H1 (cell line): Measurements from ENCODE around the gene PATJ. TPM values are rescaled to one million over a fixed set of nuclear protein-coding genes. Genes with fewer than 3 reads are reported as not detected.

Experiments used
- CTCF ChIA-PET: fragments of 300-600 bp; sonication (Branson Sonifier 250); formaldehyde crosslinking; loops from one replicate; lab custom pipeline; 2021; ENCODE audit not compliant: partially characterized antibody; lab: Charles Lee
- POLR2A ChIA-PET: fragments of 300-600 bp; sonication (Branson Sonifier 250); formaldehyde crosslinking; loops from one replicate; lab custom pipeline; 2021; ENCODE audit warnings: inconsistent platforms; ENCODE audit not compliant: partially characterized antibody; lab: Charles Lee
- DNase-seq, 2 experiments: peaks; one replicate each; pipeline versions ENCODE4 v3.0.0 to v3.0.0-alpha.2; 2010 to 2022; ENCODE audit warnings: low spot score in 2 of 2, low read depth in 1 of 2, mixed read lengths in 1 of 2
- FAIRE-seq: peaks from 2 replicates; lab custom pipeline; 2011; peaks lifted over from hg19 to GRCh38; lab: Jason Lieb, UNC
- H2AFZ ChIP-seq: 2 replicates; pipeline ENCODE4 v1.8.1; 2012; ENCODE audit warnings: low read length, inconsistent platforms
- H2AK5ac ChIP-seq: 2 replicates; pipeline ENCODE4 v1.6.1; 2013; ENCODE audit warnings: low read depth, low read length
- H2BK120ac ChIP-seq: replicated peaks from 2 replicates; pipeline ENCODE3; 2013; ENCODE audit warnings: low read depth, low read length, inconsistent platforms
- H2BK12ac ChIP-seq: 2 replicates; pipeline ENCODE4 v1.6.1; 2013; ENCODE audit warnings: low read depth, low read length
- H2BK15ac ChIP-seq: 2 replicates; pipeline ENCODE4 v1.6.1; 2013; ENCODE audit warnings: low read length
- H2BK20ac ChIP-seq: 2 replicates; pipeline ENCODE4 v1.6.1; 2013; ENCODE audit warnings: low read length
- H2BK5ac ChIP-seq: 2 replicates; pipeline ENCODE4 v1.6.1; 2013; ENCODE audit warnings: low read depth, low read length
- H3K14ac ChIP-seq: 2 replicates; pipeline ENCODE4 v1.6.1; 2013; ENCODE audit warnings: inconsistent platforms; ENCODE audit not compliant: insufficient read length
- H3K18ac ChIP-seq: 2 replicates; pipeline ENCODE4 v1.6.1; 2013; ENCODE audit warnings: low read length; ENCODE audit errors: extremely low read depth
- H3K23ac ChIP-seq: 2 replicates; pipeline ENCODE4 v1.6.1; 2013; ENCODE audit warnings: inconsistent platforms; ENCODE audit not compliant: insufficient read length
- H3K23me2 ChIP-seq: 2 replicates; pipeline ENCODE4 v1.6.1; 2013; ENCODE audit warnings: low read depth, low read length
- H3K27ac ChIP-seq: 2 replicates; pipeline ENCODE4 v1.6.1; 2011; ENCODE audit warnings: low read depth, low read length, inconsistent platforms
- H3K27me3 ChIP-seq, 4 experiments: replicated peaks in 1 of 4; 1 replicate in 1 of 4; 2 replicates in 3 of 4; pipeline versions ENCODE4 v1.6.1 to v1.8.1; 2011 to 2013; ENCODE audit warnings: low read length in 3 of 4, mild to moderate bottlenecking in 3 of 4, inconsistent platforms in 2 of 4, mixed read lengths in 2 of 4, moderate library complexity in 1 of 4; ENCODE audit not compliant: control insufficient read depth in 3 of 4, insufficient read depth in 3 of 4; ENCODE audit errors: extremely low read depth in 1 of 4
- H3K36me3 ChIP-seq, 4 experiments: 2 replicates each; pipeline versions ENCODE4 v1.6.1 to v1.8.1; 2011 to 2013; ENCODE audit warnings: mild to moderate bottlenecking in 4 of 4, low read length in 3 of 4, moderate library complexity in 2 of 4, control low read depth in 1 of 4, inconsistent platforms in 1 of 4; ENCODE audit not compliant: insufficient read depth in 4 of 4, control insufficient read depth in 2 of 4
- H3K4ac ChIP-seq: replicated peaks from 2 replicates; pipeline ENCODE3; 2013; ENCODE audit warnings: low read length, low read depth, mixed read lengths, inconsistent platforms; ENCODE audit not compliant: insufficient read length
- H3K4me1 ChIP-seq, 4 experiments: replicated peaks in 1 of 4; 1 replicate in 1 of 4; 2 replicates in 3 of 4; pipeline versions ENCODE4 v1.6.1 to v1.8.1; 2011 to 2013; ENCODE audit warnings: low read length in 3 of 4, inconsistent platforms in 2 of 4, mixed read lengths in 1 of 4; ENCODE audit not compliant: insufficient read depth in 4 of 4, control insufficient read depth in 3 of 4
- H3K4me2 ChIP-seq, 2 experiments: 2 replicates each; pipeline versions ENCODE4 v1.6.1 to v1.8.1; 2011 to 2013; ENCODE audit warnings: low read depth in 2 of 2, low read length in 2 of 2, control low read depth in 1 of 2, inconsistent platforms in 1 of 2, mild to moderate bottlenecking in 1 of 2; ENCODE audit not compliant: insufficient read depth in 1 of 2
- H3K4me3 ChIP-seq, 4 experiments: fragments of 200-600, 300-600 bp in 1 of 4; sonication (generic), shearing (Covaris generic), sonication (Bioruptor Twin) in 1 of 4; 2 replicates each; pipeline versions ENCODE4 v1.5.1 to v1.8.1; 2011 to 2016; ENCODE audit warnings: low read length in 4 of 4, low read depth in 3 of 4, control low read depth in 2 of 4, inconsistent platforms in 2 of 4, mild to moderate bottlenecking in 2 of 4, mixed read lengths in 1 of 4, moderate library complexity in 1 of 4; ENCODE audit not compliant: insufficient read depth in 2 of 4; ENCODE audit errors: extremely low read depth in 1 of 4
- H3K56ac ChIP-seq: replicated peaks from 2 replicates; pipeline ENCODE3; 2013; ENCODE audit warnings: low read depth, mild to moderate bottlenecking, mixed read lengths, low read length, inconsistent platforms; ENCODE audit not compliant: insufficient read length
- H3K79me1 ChIP-seq: 2 replicates; pipeline ENCODE4 v1.6.1; 2013; ENCODE audit warnings: low read depth, low read length, control low read depth
- H3K79me2 ChIP-seq, 2 experiments: 2 replicates each; pipeline versions ENCODE4 v1.6.1 to v1.8.1; 2012 to 2013; ENCODE audit warnings: low read length in 2 of 2, mild to moderate bottlenecking in 2 of 2, inconsistent platforms in 1 of 2; ENCODE audit not compliant: insufficient read depth in 2 of 2, control insufficient read depth in 1 of 2
- H3K9ac ChIP-seq, 4 experiments: replicated peaks in 1 of 4; 1 replicate in 1 of 4; 2 replicates in 3 of 4; pipeline versions ENCODE4 v1.6.1 to v1.8.1; 2011 to 2013; ENCODE audit warnings: low read depth in 3 of 4, low read length in 3 of 4, control low read depth in 2 of 4, mild to moderate bottlenecking in 2 of 4, moderate library complexity in 2 of 4, inconsistent platforms in 1 of 4; ENCODE audit errors: extremely low read depth in 1 of 4
- H3K9me3 ChIP-seq, 2 experiments: 2 replicates each; pipeline versions ENCODE4 v1.6.1 to v1.8.1; 2012 to 2013; ENCODE audit warnings: mild to moderate bottlenecking in 2 of 2, moderate library complexity in 2 of 2, control low read depth in 1 of 2, inconsistent platforms in 1 of 2, low read depth in 1 of 2, low read length in 1 of 2, mixed read lengths in 1 of 2; ENCODE audit not compliant: insufficient read depth in 2 of 2
- H4K20me1 ChIP-seq, 2 experiments: replicated peaks in 1 of 2; 2 replicates each; pipeline versions ENCODE3 to v1.8.1; 2011 to 2013; ENCODE audit warnings: inconsistent platforms in 2 of 2, low read length in 2 of 2, mild to moderate bottlenecking in 1 of 2; ENCODE audit not compliant: insufficient read depth in 2 of 2, control insufficient read depth in 1 of 2
- H4K5ac ChIP-seq: 2 replicates; pipeline ENCODE4 v1.6.1; 2013; ENCODE audit warnings: low read length, low read depth, mixed read lengths, inconsistent platforms; ENCODE audit not compliant: insufficient read length
- H4K8ac ChIP-seq: 2 replicates; pipeline ENCODE4 v1.8.0; 2013; ENCODE audit warnings: mild to moderate bottlenecking, moderate library complexity, low read length, inconsistent platforms; ENCODE audit not compliant: insufficient read depth; ENCODE audit errors: extremely low read depth
- H4K91ac ChIP-seq: replicated peaks from 2 replicates; pipeline ENCODE3; 2013; ENCODE audit warnings: low read length, mixed read lengths, inconsistent platforms; ENCODE audit not compliant: insufficient read length
- ATF2 ChIP-seq: IDR thresholded peaks from 2 replicates; pipeline ENCODE4 v1.6.1; 2012; ENCODE audit warnings: low read length, inconsistent platforms
- WGBS, 2 experiments: shearing (Covaris generic) in 1 of 2; methylation state at CpG; one replicate each; pipeline versions ENCODE4 v1.1.6 to v1.1.7; 2013 to 2015; ENCODE audit warnings: low lambda C conversion rate in 2 of 2, mixed read lengths in 2 of 2, inconsistent platforms in 1 of 2, low coverage in 1 of 2, missing lambda C conversion rate in 1 of 2; ENCODE audit not compliant: insufficient replicate concordance in 2 of 2, insufficient coverage in 1 of 2, insufficient read length in 1 of 2; ENCODE audit errors: extremely low coverage in 1 of 2, missing lambda C conversion rate in 1 of 2; 5-methylcytosine and 5-hydroxymethylcytosine counted together
- polyA plus RNA-seq, 7 experiments: library from polyadenylated mRNA; depleted of rRNA in 3 of 7; stranded (reverse) in 5 of 7; unstranded in 2 of 7; fragments of >200 nt in 5 of 7; fragments of 200-250 nt in 2 of 7; gene quantifications; 1 replicate in 5 of 7; 2 replicates in 1 of 7; 4 replicates in 1 of 7; pipeline versions ENCODE4 v1.2.1 to v1.2.3, GENCODE V29; 2011 to 2013; ENCODE audit warnings: missing spikeins in 2 of 7, mixed read lengths in 2 of 7
- total RNA-seq: library from RNA; stranded (reverse); fragmentation: NEBNext Ultra II Directional; extraction: Animal tissue kit (Norgen Biotek cat#: 25700); gene quantifications from 2 replicates; pipeline ENCODE4 v1.2.1, GENCODE V29; 2021

Gene PATJ
- total and polyA plus RNA-seq, 2 of the 8 experiments (the other 6 are each of a cell fraction or from before 2014, with no cell fraction given), result 8.2 to 55.6 TPM

GRCh38 chr1:62093261-62093660 lies 351.0 kb downstream of the PATJ start:
- H3K27me3 ChIP-seq, result no peaks in the 10 kb centered on the region
- no peak overlapping the region for H3K4ac ChIP-seq
- H2BK20ac ChIP-seq, result no peak overlapping the region
- H2AK5ac ChIP-seq, result no peak overlapping the region
- WGBS, 2 experiments, result 88% methylated on average over 3 of the region's 3 CpGs; no CpG with 5 or more reads in 1 of the 2 experiments
- no peak overlapping the region for H3K56ac ChIP-seq
- no peak overlapping the region for H3K18ac ChIP-seq
- ChIA-PET CTCF (interaction anchor here (0.6 to 8.2 kb wide), 6 partner anchors 9 to 584 kb away, joined by 3 to 77 read pairs (median 4); no protein-coding TSS in a partner anchor), POLR2A (interaction anchor here (0.8 to 1.0 kb wide), 3 partner anchors 9 to 110 kb away, joined by 3 to 5 read pairs (median 3); no protein-coding TSS in a partner anchor)
- H3K4me3 ChIP-seq, result no peak overlapping the region
- H4K5ac ChIP-seq, result no peak overlapping the region
- no peak overlapping the region for H4K91ac ChIP-seq
- no peak overlapping the region for H3K14ac ChIP-seq
- H3K9me3 ChIP-seq, result no peaks in the 10 kb centered on the region
- H3K4me2 ChIP-seq, result no peak overlapping the region
- no peaks in the 10 kb centered on the region for H3K4me1 ChIP-seq
- no peak overlapping the region for H2BK5ac ChIP-seq
- no peaks in the 10 kb centered on the region for H3K36me3 ChIP-seq
- H2BK15ac ChIP-seq, result no peak overlapping the region
- no peak overlapping the region for H3K9ac ChIP-seq
- H3K23me2 ChIP-seq, result no peaks in the 10 kb centered on the region
- no peaks in the 10 kb centered on the region for H3K79me2 ChIP-seq
- H3K79me1 ChIP-seq, result no peaks in the 10 kb centered on the region
- no peak for TF ChIP-seq ATF2
- TF ChIP-seq, all 59 proteins: peak for 0
- no peak overlapping the region for H4K8ac ChIP-seq
- no peak for FAIRE-seq
- no peak overlapping the region for H2AFZ ChIP-seq
- H2BK120ac ChIP-seq, result no peak overlapping the region
- H4K20me1 ChIP-seq, result no peaks in the 10 kb centered on the region
- DNase-seq, result no peak
- no peak overlapping the region for H2BK12ac ChIP-seq
- no peak overlapping the region for H3K23ac ChIP-seq
- H3K27ac ChIP-seq, result no peak overlapping the region
